ENCODE data around the gene GLO1. TPM values are rescaled to one million over a fixed set of nuclear protein-coding genes. Genes with fewer than 3 reads are reported as not detected.
A peak's percentile ranks its signal among the peaks of the same experiment; 100 is the strongest.

GLO1 gene
- total and polyA plus RNA-seq, 10 donors, result 39.9 to 113 (median 79.4) TPM

- 84 to 96% (median 93%) methylated on average over 1 of the region's 1 CpG for WGBS, 5 donors
- TF ChIP-seq POLR2AphosphoS5 (IDR thresholded peaks at IDR 0.05) (no peak), CTCF (IDR thresholded peaks at IDR 0.05 in 8 of 11, conservative IDR thresholded peaks at IDR 0.05 in 3 of 11) (no peak), POLR2A (IDR thresholded peaks at IDR 0.05) (no peak)
- no peaks in the 10 kb centered on the region for H3K36me3 ChIP-seq
- DNase-seq, result no peak
- H3K9me3 ChIP-seq, result no peaks in the 10 kb centered on the region
- H3K27ac ChIP-seq, result no peak overlapping the region
- no peaks in the 10 kb centered on the region for H3K27me3 ChIP-seq (replicated peaks in 1 of 7)
- intact Hi-C loops (cut with DNase I; ENCODE audit: low total_unique reads), result no loop called here
- no peak overlapping the region for H3K4me3 ChIP-seq
- H3K4me1 ChIP-seq, result no peaks in the 10 kb centered on the region
Measured at GRCh38 chr6:38728203-38728602, 25.3 kb upstream of the GLO1 start.

- Histone ChIP-seq H3K36me3 (no peaks in the 10 kb centered on the region), H3K4me3 (no peak overlapping the region), H3K4me1 (no peaks in the 10 kb centered on the region), H3K27me3 (replicated peaks in 1 of 7) (no peaks in the 10 kb centered on the region), H3K27ac (no peak overlapping the region), H3K9me3 (peaks cover 0 to 6% (median 0%) of the 10 kb centered on the region in 8 donors)
- no peak for DNase-seq
- TF ChIP-seq POLR2AphosphoS5 (IDR thresholded peaks at IDR 0.05) (no peak), POLR2A (IDR thresholded peaks at IDR 0.05) (no peak), CTCF (IDR thresholded peaks at IDR 0.05 in 8 of 11, conservative IDR thresholded peaks at IDR 0.05 in 3 of 11) (no peak)
- intact Hi-C loops (cut with DNase I; ENCODE audit: low total_unique reads), result no loop called here
- WGBS, 5 donors, result 31 to 64% (median 43%) methylated on average over 4 of the region's 4 CpGs
Measured at GRCh38 chr6:38725414-38726183, 22.7 kb upstream of the GLO1 start.

GRCh38 chr6:38724343-38724742 is 21.4 kb upstream of the GLO1 start:
- WGBS, 5 donors, result 66 to 87% (median 72%) methylated on average over 5 of the region's 5 CpGs
- TF ChIP-seq POLR2A (IDR thresholded peaks at IDR 0.05), result no peak
- TF ChIP-seq POLR2AphosphoS5 (IDR thresholded peaks at IDR 0.05), result no peak
- no peak for TF ChIP-seq CTCF (IDR thresholded peaks at IDR 0.05 in 8 of 11, conservative IDR thresholded peaks at IDR 0.05 in 3 of 11)
- Histone ChIP-seq H3K9me3 (peaks cover 0 to 12% (median 0%) of the 10 kb centered on the region in 8 donors), H3K27ac (no peak overlapping the region), H3K4me3 (peak overlapping the region in 2 of 8 donors; percentile 8 to 57), H3K27me3 (replicated peaks in 1 of 7) (peaks cover 0 to 12% (median 5%) of the 10 kb centered on the region in 7 donors), H3K36me3 (no peaks in the 10 kb centered on the region), H3K4me1 (no peaks in the 10 kb centered on the region)
- intact Hi-C loops (cut with DNase I; ENCODE audit: low total_unique reads), result no loop called here
- no peak for DNase-seq

- H3K4me3 ChIP-seq, result peak overlapping the region in 4 of 8 donors; percentile 9 to 57 (median 25)
- no peak for DNase-seq
- intact Hi-C loops (cut with DNase I; ENCODE audit: low total_unique reads), result no loop called here
- peaks cover 0 to 18% (median 5%) of the 10 kb centered on the region in 7 donors for H3K27me3 ChIP-seq (replicated peaks in 1 of 7)
- peak overlapping the region in 2 of 8 donors; percentile 42 to 46 for H3K27ac ChIP-seq
- H3K4me1 ChIP-seq, result no peaks in the 10 kb centered on the region
- TF ChIP-seq POLR2AphosphoS5 (IDR thresholded peaks at IDR 0.05) (no peak), POLR2A (IDR thresholded peaks at IDR 0.05) (no peak), CTCF (IDR thresholded peaks at IDR 0.05 in 8 of 11, conservative IDR thresholded peaks at IDR 0.05 in 3 of 11) (no peak)
- peaks cover 0 to 12% (median 0%) of the 10 kb centered on the region in 8 donors for H3K9me3 ChIP-seq
- H3K36me3 ChIP-seq, result no peaks in the 10 kb centered on the region
- WGBS, 5 donors, result 83 to 99% (median 91%) methylated on average over 5 of the region's 5 CpGs
Measured at GRCh38 chr6:38723783-38724182, 20.8 kb upstream of the GLO1 start.

All from spleen (tissue), 11 donors.